H9 (cell line): Measurements from ENCODE around the gene KCNAB2. TPM values are rescaled to one million over a fixed set of nuclear protein-coding genes. Genes with fewer than 3 reads are reported as not detected.

Experiments
- DNase-seq: peaks from one replicate; pipeline ENCODE4 v3.0.0-alpha.2; 2017
- H2AFZ ChIP-seq: one replicate; pipeline ENCODE4 v1.6.1; 2013; ENCODE audit warnings: mild to moderate bottlenecking, low read length, control low read depth, moderate library complexity
- H2AK5ac ChIP-seq: 2 replicates; pipeline ENCODE4 v1.6.1; 2013; ENCODE audit warnings: low read length, control low read depth, mixed read lengths; ENCODE audit not compliant: insufficient read length
- H2BK120ac ChIP-seq: one replicate; pipeline ENCODE4 v1.6.1; 2013; ENCODE audit warnings: low read depth, mild to moderate bottlenecking, low read length, control low read depth, inconsistent platforms; ENCODE audit not compliant: poor library complexity, severe bottlenecking
- H2BK12ac ChIP-seq: 2 replicates; pipeline ENCODE4 v1.6.1; 2013; ENCODE audit warnings: low read length, control low read depth, mixed read lengths, low read depth; ENCODE audit not compliant: insufficient read length
- H2BK15ac ChIP-seq: 2 replicates; pipeline ENCODE4 v1.6.1; 2013; ENCODE audit warnings: low read depth, low read length, control low read depth
- H2BK20ac ChIP-seq: one replicate; pipeline ENCODE4 v1.6.1; 2013; ENCODE audit warnings: low read depth, mild to moderate bottlenecking, low read length, control low read depth, inconsistent platforms; ENCODE audit not compliant: poor library complexity, severe bottlenecking
- H2BK5ac ChIP-seq: 2 replicates; pipeline ENCODE4 v1.6.1; 2013; ENCODE audit warnings: low read length, control low read depth, mixed read lengths; ENCODE audit not compliant: insufficient read length
- H3K14ac ChIP-seq: 2 replicates; pipeline ENCODE4 v1.6.1; 2013; ENCODE audit warnings: low read length, control low read depth; ENCODE audit not compliant: insufficient read depth
- H3K18ac ChIP-seq: 2 replicates; pipeline ENCODE4 v1.6.1; 2013; ENCODE audit warnings: low read depth, mild to moderate bottlenecking, mixed read lengths, low read length, control low read depth; ENCODE audit not compliant: insufficient read length
- H3K23ac ChIP-seq: 2 replicates; pipeline ENCODE4 v1.6.1; 2013; ENCODE audit warnings: low read length, control low read depth, mixed read lengths, low read depth; ENCODE audit not compliant: insufficient read length
- H3K23me2 ChIP-seq: 2 replicates; pipeline ENCODE4 v1.6.1; 2013; ENCODE audit warnings: low read depth, mild to moderate bottlenecking, mixed read lengths, low read length, control low read depth; ENCODE audit not compliant: insufficient read length, poor library complexity, severe bottlenecking
- H3K27ac ChIP-seq: 2 replicates; pipeline ENCODE4 v1.5.1; 2013; ENCODE audit warnings: low read length, control low read depth, mixed read lengths, low read depth; ENCODE audit not compliant: insufficient read length
- H3K27me3 ChIP-seq: 2 replicates; pipeline ENCODE4 v1.6.1; 2013; ENCODE audit warnings: low read length, control low read depth, inconsistent platforms; ENCODE audit not compliant: insufficient read depth
- H3K4ac ChIP-seq: 2 replicates; pipeline ENCODE4 v1.6.1; 2013; ENCODE audit warnings: low read depth, mild to moderate bottlenecking, control low read depth, inconsistent platforms, low read length, moderate library complexity
- H3K4me1 ChIP-seq: 2 replicates; pipeline ENCODE4 v1.6.1; 2013; ENCODE audit warnings: low read length, control low read depth, inconsistent platforms; ENCODE audit not compliant: insufficient read depth
- H3K4me2 ChIP-seq: 2 replicates; pipeline ENCODE4 v1.6.1; 2013; ENCODE audit warnings: low read length, control low read depth, mixed read lengths; ENCODE audit not compliant: insufficient read length, insufficient read depth
- H3K56ac ChIP-seq: 2 replicates; pipeline ENCODE4 v1.6.1; 2013; ENCODE audit warnings: low read depth, mild to moderate bottlenecking, mixed read lengths, low read length, control low read depth; ENCODE audit not compliant: insufficient read length
- H3K79me1 ChIP-seq: 2 replicates; pipeline ENCODE4 v1.6.1; 2013; ENCODE audit warnings: low read depth, mild to moderate bottlenecking, moderate library complexity, low read length, control low read depth, inconsistent platforms; ENCODE audit not compliant: insufficient read depth, poor library complexity, severe bottlenecking
- H3K79me2 ChIP-seq: 2 replicates; pipeline ENCODE4 v1.6.1; 2013; ENCODE audit warnings: low read length, control low read depth, inconsistent platforms; ENCODE audit not compliant: insufficient read depth
- H3K9ac ChIP-seq: 2 replicates; pipeline ENCODE4 v1.6.1; 2013; ENCODE audit warnings: low read length, control low read depth, mixed read lengths; ENCODE audit not compliant: insufficient read length; ENCODE audit errors: extremely low read depth
- H3K9me3 ChIP-seq: one replicate; pipeline ENCODE4 v1.6.1; 2013; ENCODE audit warnings: low read depth, low read length, inconsistent platforms; ENCODE audit not compliant: control insufficient read depth
- H3T11ph ChIP-seq: one replicate; pipeline ENCODE4 v1.6.1; 2013; ENCODE audit warnings: mild to moderate bottlenecking, low read length, control low read depth, inconsistent platforms
- H4K20me1 ChIP-seq: one replicate; pipeline ENCODE4 v1.6.1; 2013; ENCODE audit not compliant: control insufficient read depth, insufficient read length, insufficient read depth
- H4K5ac ChIP-seq: 2 replicates; pipeline ENCODE4 v1.6.1; 2013; ENCODE audit warnings: low read depth, mild to moderate bottlenecking, mixed read lengths, low read length, control low read depth; ENCODE audit not compliant: insufficient read length
- H4K8ac ChIP-seq: replicated peaks from 2 replicates; pipeline ENCODE4 v1.6.1; 2013; ENCODE audit warnings: low read length, control low read depth, mixed read lengths, low read depth; ENCODE audit not compliant: insufficient read length
- H4K91ac ChIP-seq: 2 replicates; pipeline ENCODE4 v1.6.1; 2013; ENCODE audit warnings: low read depth, mild to moderate bottlenecking, moderate library complexity, mixed read lengths, low read length, control low read depth; ENCODE audit not compliant: insufficient read length
- H3K27ac Mint-ChIP-seq, 3 experiments: 2 replicates in 2 of 3; 3 replicates in 1 of 3; pipeline ENCODE4 v1.8.0; 2020 to 2021; ENCODE audit warnings: mixed read lengths in 3 of 3, mild to moderate bottlenecking in 1 of 3, moderate library complexity in 1 of 3
- H3K27me3 Mint-ChIP-seq: 2 replicates; pipeline ENCODE4 v1.8.0; 2021; ENCODE audit warnings: low read depth, mild to moderate bottlenecking, moderate library complexity, mixed read lengths
- H3K36me3 Mint-ChIP-seq, 3 experiments: 2 replicates in 2 of 3; 3 replicates in 1 of 3; pipeline ENCODE4 v1.8.0; 2020 to 2021; ENCODE audit warnings: low read depth in 3 of 3, mixed read lengths in 3 of 3; ENCODE audit not compliant: insufficient read depth in 1 of 3
- H3K4me1 Mint-ChIP-seq, 2 experiments: 2 replicates each; pipeline ENCODE4 v1.8.0; 2020; ENCODE audit warnings: mixed read lengths in 2 of 2
- H3K4me3 Mint-ChIP-seq, 2 experiments: 2 replicates in 1 of 2; 3 replicates in 1 of 2; pipeline ENCODE4 v1.8.0; 2020 to 2021; ENCODE audit warnings: mild to moderate bottlenecking in 2 of 2, mixed read lengths in 2 of 2, moderate library complexity in 1 of 2
- H3K9me3 Mint-ChIP-seq, 2 experiments: 2 replicates in 1 of 2; 3 replicates in 1 of 2; pipeline ENCODE4 v1.8.0; 2020; ENCODE audit warnings: mild to moderate bottlenecking in 2 of 2, mixed read lengths in 2 of 2, moderate library complexity in 1 of 2
- WGBS: extraction: QIAGEN DNeasy Blood & Tissue Kit; methylation state at CpG from one replicate; pipeline ENCODE4 v1.1.7; 2013; ENCODE audit warnings: missing lambda C conversion rate, low lambda C conversion rate, mixed read lengths; ENCODE audit not compliant: insufficient read length; ENCODE audit errors: extremely low coverage; 5-methylcytosine and 5-hydroxymethylcytosine counted together
- total RNA-seq: library from RNA; stranded (reverse); gene quantifications from 2 replicates; pipeline ENCODE4 v1.2.1, GENCODE V29; 2021
- TF ChIP-seq, protein P1 (sequence below): fragments of 200-600 bp; sonication (generic); conservative IDR thresholded peaks from 3 replicates; pipeline ENCODE4 v1.8.0; 2021; ENCODE audit warnings: antibody characterized with exemption, mild to moderate bottlenecking

Gene KCNAB2
- total RNA-seq, 1 experiment from 2014 or later = 8.3 TPM

DNA sequence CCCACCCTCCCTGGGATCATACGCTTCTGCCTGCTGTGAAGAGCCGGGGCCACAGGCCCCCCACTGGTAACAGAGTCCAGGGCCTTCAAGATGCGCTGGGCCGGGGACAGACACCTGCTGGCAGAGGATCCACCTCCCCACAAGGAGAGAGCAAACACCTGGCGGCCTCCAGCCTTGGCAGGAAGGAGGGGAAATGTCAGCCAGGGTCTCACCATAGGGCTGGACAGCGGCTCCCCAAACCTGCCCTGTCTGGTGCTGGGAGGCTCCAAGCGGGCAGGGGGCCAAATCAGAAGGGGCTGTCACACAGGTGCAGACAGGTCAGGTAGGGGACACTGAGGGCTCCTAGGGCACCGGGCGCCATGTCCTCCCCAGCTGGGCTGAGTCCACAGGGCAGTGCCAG is 58.9 kb downstream of the KCNAB2 start:
- Histone ChIP-seq H2BK12ac (no peak overlapping the region), H3K4me1 (no peaks in the 10 kb centered on the region), H3K23ac (no peak overlapping the region), H3K27ac (no peak overlapping the region), H3K79me2 (no peaks in the 10 kb centered on the region), H4K91ac (no peak overlapping the region), H2BK20ac (no peak overlapping the region), H3K23me2 (no peaks in the 10 kb centered on the region), H3K79me1 (no peaks in the 10 kb centered on the region), H4K20me1 (peaks cover 3% of the 10 kb centered on the region), H3K56ac (no peak overlapping the region), H2BK5ac (no peak overlapping the region), H2AK5ac (no peak overlapping the region), H3T11ph (no peak overlapping the region), H4K5ac (no peak overlapping the region), H3K27me3 (no peaks in the 10 kb centered on the region), H3K18ac (no peak overlapping the region), H2BK120ac (no peak overlapping the region), H2AFZ (no peak overlapping the region), H4K8ac (no peak overlapping the region), H3K9ac (no peak overlapping the region), H3K4ac (no peak overlapping the region), H3K9me3 (no peaks in the 10 kb centered on the region), H2BK15ac (no peak overlapping the region), H3K4me2 (no peak overlapping the region), H3K14ac (no peak overlapping the region)
- DNase-seq = no peak
- TF ChIP-seq, protein P1, sequence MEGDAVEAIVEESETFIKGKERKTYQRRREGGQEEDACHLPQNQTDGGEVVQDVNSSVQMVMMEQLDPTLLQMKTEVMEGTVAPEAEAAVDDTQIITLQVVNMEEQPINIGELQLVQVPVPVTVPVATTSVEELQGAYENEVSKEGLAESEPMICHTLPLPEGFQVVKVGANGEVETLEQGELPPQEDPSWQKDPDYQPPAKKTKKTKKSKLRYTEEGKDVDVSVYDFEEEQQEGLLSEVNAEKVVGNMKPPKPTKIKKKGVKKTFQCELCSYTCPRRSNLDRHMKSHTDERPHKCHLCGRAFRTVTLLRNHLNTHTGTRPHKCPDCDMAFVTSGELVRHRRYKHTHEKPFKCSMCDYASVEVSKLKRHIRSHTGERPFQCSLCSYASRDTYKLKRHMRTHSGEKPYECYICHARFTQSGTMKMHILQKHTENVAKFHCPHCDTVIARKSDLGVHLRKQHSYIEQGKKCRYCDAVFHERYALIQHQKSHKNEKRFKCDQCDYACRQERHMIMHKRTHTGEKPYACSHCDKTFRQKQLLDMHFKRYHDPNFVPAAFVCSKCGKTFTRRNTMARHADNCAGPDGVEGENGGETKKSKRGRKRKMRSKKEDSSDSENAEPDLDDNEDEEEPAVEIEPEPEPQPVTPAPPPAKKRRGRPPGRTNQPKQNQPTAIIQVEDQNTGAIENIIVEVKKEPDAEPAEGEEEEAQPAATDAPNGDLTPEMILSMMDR = no peak
- peaks cover 3 to 6% of the 10 kb centered on the region in 2 experiments; a peak in 4 of 5 replicates for H3K9me3 Mint-ChIP-seq
- no peak overlapping the region for H3K4me3 Mint-ChIP-seq
- H3K27me3 Mint-ChIP-seq = no peaks in the 10 kb centered on the region; the same call in 1 of the 2 replicates
- peaks cover 0 to 4% of the 10 kb centered on the region in 2 experiments; a peak in 2 of 4 replicates for H3K4me1 Mint-ChIP-seq
- no peaks in the 10 kb centered on the region; a peak in 1 of 7 replicates for H3K36me3 Mint-ChIP-seq
- no CpG with 5 or more reads among the region's 9 CpGs for WGBS
- H3K27ac Mint-ChIP-seq = no peak overlapping the region
